HCEC 1CT (cell line): ENCODE data around the gene KCNB1.
A peak's percentile ranks its signal among the peaks of the same experiment; 100 is the strongest.

Experiments
- DNase-seq: peaks from one replicate; pipeline ENCODE4 v3.0.0-alpha.2; 2017

KCNB1 gene

GRCh38 chr20:49384437-49385434 lies 97.7 kb downstream of the KCNB1 start:
- DNase-seq = peak; percentile 37

GRCh38 chr20:49381558-49382493 lies 100.6 kb downstream of the KCNB1 start:
- peak; percentile 37 for DNase-seq

GRCh38 chr20:49380337-49380780 lies 102.1 kb downstream of the KCNB1 start:
- no peak for DNase-seq

GRCh38 chr20:49379338-49379737 lies 103.1 kb downstream of the KCNB1 start:
- no peak for DNase-seq

GRCh38 chr20:49377326-49377725 lies 105.1 kb downstream of the KCNB1 start:
- DNase-seq = no peak

GRCh38 chr20:49375170-49375569 lies 107.3 kb downstream of the KCNB1 start:
- DNase-seq = no peak

GRCh38 chr20:49372095-49372734 lies 110.3 kb downstream of the KCNB1 start:
- DNase-seq = no peak

GRCh38 chr20:49368596-49368995 lies 113.9 kb downstream of the KCNB1 start:
- DNase-seq = no peak

- DNase-seq = no peak
Measured at GRCh38 chr20:49367113-49367512, 115.4 kb downstream of the KCNB1 start.

- DNase-seq = no peak
Measured at GRCh38 chr20:49366687-49367086, 115.8 kb downstream of the KCNB1 start.

- DNase-seq = no peak
Measured at GRCh38 chr20:49361862-49362660, 120.4 kb downstream of the KCNB1 start.

GRCh38 chr20:49360242-49360968 lies 122.1 kb downstream of the KCNB1 start:
- no peak for DNase-seq

- DNase-seq = no peak
Measured at GRCh38 chr20:49356676-49357075, 125.8 kb downstream of the KCNB1 start.

- no peak for DNase-seq
Measured at GRCh38 chr20:49354673-49355072, 127.8 kb downstream of the KCNB1 start.

- no peak for DNase-seq
Measured at GRCh38 chr20:49353348-49353747, 129.1 kb downstream of the KCNB1 start.

- DNase-seq = no peak
Measured at GRCh38 chr20:49352751-49353150, 129.7 kb downstream of the KCNB1 start.

- no peak for DNase-seq
Measured at GRCh38 chr20:49351775-49352174, 130.7 kb downstream of the KCNB1 start.

- DNase-seq = no peak
Measured at GRCh38 chr20:49349694-49350252, 132.7 kb downstream of the KCNB1 start.

- DNase-seq = no peak
Measured at GRCh38 chr20:49349078-49349477, 133.4 kb downstream of the KCNB1 start.

- DNase-seq = no peak
Measured at GRCh38 chr20:49348563-49348962, 133.9 kb downstream of the KCNB1 start.

GRCh38 chr20:49347156-49347555 lies 135.3 kb downstream of the KCNB1 start:
- no peak for DNase-seq
